Muscle layer of duodenum (tissue), 2 donors: ENCODE results near the gene NR2F1.

Experiments used
- H3K27ac ChIP-seq: one replicate; pipeline ENCODE4 v1.7.0; 2013; ENCODE audit warnings: mild to moderate bottlenecking, low read length
- H3K27me3 ChIP-seq: one replicate; pipeline ENCODE4 v1.7.0; 2013; ENCODE audit warnings: low read depth, mild to moderate bottlenecking, control low read depth, low read length
- H3K36me3 ChIP-seq, 2 donors: one replicate each; pipeline ENCODE4 v1.7.0; 2013; ENCODE audit warnings: low read length in 2 of 2, control low read depth in 1 of 2, mild to moderate bottlenecking in 1 of 2; ENCODE audit not compliant: insufficient read depth in 2 of 2, control insufficient read depth in 1 of 2
- H3K4me1 ChIP-seq, 2 donors: one replicate each; pipeline ENCODE4 v1.7.0; 2013; ENCODE audit warnings: low read length in 2 of 2, mild to moderate bottlenecking in 2 of 2, control low read depth in 1 of 2, moderate library complexity in 1 of 2; ENCODE audit not compliant: insufficient read depth in 2 of 2, control insufficient read depth in 1 of 2
- H3K4me3 ChIP-seq, 2 donors: one replicate each; pipeline ENCODE4 v1.7.0; 2013; ENCODE audit warnings: low read length in 2 of 2, low read depth in 1 of 2, mild to moderate bottlenecking in 1 of 2
- H3K9me3 ChIP-seq, 2 donors: one replicate each; pipeline ENCODE4 v1.7.0; 2013; ENCODE audit warnings: low read length in 2 of 2, control low read depth in 1 of 2, mild to moderate bottlenecking in 1 of 2; ENCODE audit not compliant: control insufficient read depth in 1 of 2
- donor health status: healthy.

The NR2F1 gene

DNA sequence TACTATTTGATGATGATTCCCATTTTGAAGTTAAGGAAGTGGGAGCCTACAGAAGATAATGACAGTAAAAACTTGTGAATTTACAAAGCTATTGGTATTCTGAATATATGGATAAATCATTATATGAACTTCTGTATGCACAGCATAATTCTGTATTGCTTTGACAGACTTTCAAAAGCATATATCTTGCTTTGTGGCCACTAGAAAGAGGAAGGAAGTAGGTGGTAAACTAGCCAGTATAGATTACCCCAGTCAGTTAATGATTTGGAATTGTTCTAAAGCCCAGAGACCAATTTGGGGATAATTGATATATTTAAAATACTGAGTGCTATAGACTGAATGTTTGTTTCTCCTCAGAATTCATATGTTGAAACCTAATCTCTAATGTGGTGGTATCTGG, 53.0 kb downstream of the NR2F1 start:
- Histone ChIP-seq H3K27ac (no peak overlapping the region), H3K36me3 (no peaks in the 10 kb centered on the region), H3K4me1 (no peaks in the 10 kb centered on the region), H3K9me3 (no peaks in the 10 kb centered on the region), H3K4me3 (no peak overlapping the region), H3K27me3 (no peaks in the 10 kb centered on the region)

DNA sequence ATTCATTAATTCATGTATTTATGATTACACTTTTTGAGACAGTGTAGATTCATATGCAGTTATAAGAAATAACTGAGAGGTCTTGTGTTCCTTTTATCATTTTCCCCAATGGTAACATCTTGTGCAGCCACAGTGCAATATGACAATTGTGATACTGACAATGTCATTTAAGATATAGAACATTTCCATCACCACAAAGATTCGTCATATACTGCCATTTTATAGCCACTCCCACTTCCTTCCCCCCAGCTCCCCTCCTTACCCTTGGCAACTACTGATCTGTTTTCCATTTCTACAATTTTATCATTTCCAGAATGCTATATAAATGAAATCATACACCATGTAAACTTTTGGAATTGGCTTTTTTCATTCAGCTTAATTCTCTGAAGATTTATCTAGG, 53.8 kb downstream of the NR2F1 start:
- H3K36me3 ChIP-seq, result no peaks in the 10 kb centered on the region
- no peaks in the 10 kb centered on the region for H3K4me1 ChIP-seq
- no peak overlapping the region for H3K27ac ChIP-seq
- H3K4me3 ChIP-seq, result no peak overlapping the region
- no peaks in the 10 kb centered on the region for H3K27me3 ChIP-seq
- no peaks in the 10 kb centered on the region for H3K9me3 ChIP-seq

DNA sequence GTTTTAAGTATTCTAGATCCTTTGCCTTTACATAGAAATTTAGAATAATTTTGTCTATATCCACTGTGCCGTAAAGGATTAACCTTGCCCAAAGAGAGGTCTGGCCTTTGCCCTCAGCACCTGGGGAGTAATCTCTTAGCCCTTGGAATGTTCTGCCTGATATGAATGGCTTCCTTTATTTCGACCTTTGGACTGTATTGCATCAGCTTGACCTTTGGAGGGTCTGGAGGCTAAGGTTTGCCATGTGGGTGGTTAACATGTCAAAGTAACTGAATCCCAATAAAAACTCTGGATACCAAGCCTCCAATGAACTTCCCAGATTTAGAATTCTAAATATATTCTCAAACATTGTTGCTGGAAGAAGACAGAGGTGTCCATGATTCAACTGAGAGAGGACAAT, 54.7 kb downstream of the NR2F1 start:
- H3K4me3 ChIP-seq, result no peak overlapping the region
- H3K27me3 ChIP-seq, result no peaks in the 10 kb centered on the region
- H3K27ac ChIP-seq, result no peak overlapping the region
- H3K4me1 ChIP-seq, result no peaks in the 10 kb centered on the region
- H3K9me3 ChIP-seq, result no peaks in the 10 kb centered on the region
- H3K36me3 ChIP-seq, result no peaks in the 10 kb centered on the region

DNA sequence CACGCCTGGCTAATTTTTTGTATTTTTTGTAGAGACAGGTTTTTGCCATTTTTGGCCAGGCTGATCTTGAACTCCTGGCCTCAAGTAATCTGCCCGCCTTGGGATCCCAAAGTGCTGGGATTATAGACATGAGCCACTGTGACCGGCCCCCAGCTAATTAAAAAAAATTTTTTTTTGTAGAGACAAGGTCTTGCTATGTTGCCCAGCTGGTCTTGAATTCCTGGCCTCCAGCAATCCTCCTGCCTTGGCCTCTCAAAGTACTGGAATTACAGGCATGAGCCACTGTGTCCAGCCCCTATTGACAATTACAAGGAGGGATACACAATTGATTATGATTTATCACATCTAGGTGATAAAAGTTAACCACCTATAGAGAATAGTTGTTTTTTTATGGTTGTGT, 59.5 kb downstream of the NR2F1 start:
- Histone ChIP-seq H3K4me1 (no peaks in the 10 kb centered on the region), H3K36me3 (no peaks in the 10 kb centered on the region), H3K4me3 (no peak overlapping the region), H3K27me3 (no peaks in the 10 kb centered on the region), H3K9me3 (no peaks in the 10 kb centered on the region), H3K27ac (no peak overlapping the region)
